ENCODE measurements around the gene TLE3. TPM values are rescaled to one million over a fixed set of nuclear protein-coding genes. Genes with fewer than 3 reads are reported as not detected.
A peak's percentile ranks its signal among the peaks of the same experiment; 100 is the strongest.

Gene TLE3
- polyA plus RNA-seq, 1 experiment = 3.7 TPM

GRCh38 chr15:69999392-70000085 lies 98.2 kb downstream of the TLE3 start:
- DNase-seq (ENCODE audit: low read depth) = no peak
- peaks cover 7% of the 10 kb centered on the region for H3K27me3 ChIP-seq (ENCODE audit: control insufficient read depth, insufficient read depth, low read length)
- H3K4me3 ChIP-seq (ENCODE audit: low read depth, low read length) = no peak overlapping the region
- TF ChIP-seq CTCF (IDR thresholded peaks at IDR 0.05; ENCODE audit: insufficient read depth, low read depth, low read length) = no peak
- H3K36me3 ChIP-seq (ENCODE audit: control insufficient read depth, insufficient read depth, low read length) = no peaks in the 10 kb centered on the region
- ChIA-PET CTCF (no interaction called here), POLR2A (no interaction called here)

GRCh38 chr15:69998541-69999391 lies 99.0 kb downstream of the TLE3 start:
- TF ChIP-seq CTCF (IDR thresholded peaks at IDR 0.05; ENCODE audit: insufficient read depth, low read depth, low read length) = no peak
- peaks cover 10% of the 10 kb centered on the region for H3K27me3 ChIP-seq (ENCODE audit: control insufficient read depth, insufficient read depth, low read length)
- ChIA-PET CTCF (interaction anchor here (0.5 kb wide), 1 partner anchor 639 kb away, joined by 3 read pairs; no protein-coding TSS in a partner anchor), POLR2A (no interaction called here)
- H3K36me3 ChIP-seq (ENCODE audit: control insufficient read depth, insufficient read depth, low read length) = no peaks in the 10 kb centered on the region
- DNase-seq (ENCODE audit: low read depth) = no peak
- no peak overlapping the region for H3K4me3 ChIP-seq (ENCODE audit: low read depth, low read length)

GRCh38 chr15:69997813-69998212 lies 99.9 kb downstream of the TLE3 start:
- Histone ChIP-seq H3K27me3 (ENCODE audit: control insufficient read depth, insufficient read depth, low read length) (peaks cover 10% of the 10 kb centered on the region), H3K36me3 (ENCODE audit: control insufficient read depth, insufficient read depth, low read length) (no peaks in the 10 kb centered on the region), H3K4me3 (ENCODE audit: low read depth, low read length) (no peak overlapping the region)
- DNase-seq (ENCODE audit: low read depth) = no peak
- no peak for TF ChIP-seq CTCF (IDR thresholded peaks at IDR 0.05; ENCODE audit: insufficient read depth, low read depth, low read length)
- ChIA-PET POLR2A (no interaction called here), CTCF (interaction anchor here (0.6 kb wide), 1 partner anchor 100 kb away, joined by 4 read pairs; the partner anchor contains the start of gene TLE3)

Small RNAs within 50 kb of the gene (small RNA-seq; reads per million reads assigned to genes)
- gene MIR629 (ENCODE audit: insufficient read length, low read depth, low replicate concordance) = 2.5 reads per million, percentile 26 among the genes with 10 or more reads in this experiment

All from BJ (cell line).